DMS79 treated with DMSO at 0.1 percent for 48 hours (cell line): ENCODE data around the gene PGLYRP4.
"Not testable (repeated sequence)": the region's sequence is repeated elsewhere in the genome, so short reads cannot be mapped to it uniquely, and the experiment has no call there.

Source experiments
- DNase-seq: peaks from one replicate; lab custom pipeline; 2025; lab: John Stamatoyannopoulos, UW

PGLYRP4 gene

DNA sequence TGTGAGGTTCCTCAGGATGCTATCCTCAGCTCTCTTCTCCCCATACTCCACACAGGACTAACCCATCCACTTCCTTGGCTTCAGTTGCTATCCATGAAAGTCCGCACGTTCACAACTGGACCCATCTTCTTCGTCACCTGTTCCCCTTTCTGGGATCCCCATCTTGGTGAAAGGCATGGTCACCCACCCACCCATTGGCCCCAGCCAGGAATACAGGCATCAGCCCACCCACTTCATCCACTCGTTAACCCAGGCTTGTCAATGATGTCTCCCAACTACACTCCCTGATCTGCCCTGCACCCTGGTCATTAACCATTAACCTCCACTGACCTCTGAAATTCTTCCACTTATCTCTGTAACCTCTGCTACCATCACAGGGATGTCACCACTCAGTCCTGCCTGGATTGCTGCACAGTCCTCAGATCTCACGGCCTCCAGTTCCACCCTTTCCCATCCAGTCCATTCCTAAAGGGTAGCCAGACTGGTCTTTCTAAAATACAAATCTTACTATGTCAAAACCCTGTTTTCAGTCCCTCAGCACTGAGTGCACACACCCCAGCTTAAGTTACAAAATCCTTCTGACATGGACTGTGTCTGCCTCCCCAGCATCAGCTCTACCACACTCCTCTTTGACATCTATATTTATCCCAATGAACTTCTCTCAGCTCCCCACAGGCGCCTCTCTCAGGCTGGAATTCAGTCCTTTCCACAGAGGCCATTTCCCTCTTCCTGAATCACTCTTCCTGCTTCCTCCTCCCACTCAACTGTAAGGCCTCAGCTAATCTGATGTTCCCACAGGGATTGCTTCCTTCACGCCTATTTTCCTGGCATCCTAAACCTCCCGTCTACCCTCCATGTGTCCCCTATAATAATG lies 10.4 kb downstream of the PGLYRP4 start:
- DNase-seq: no peak

DNA sequence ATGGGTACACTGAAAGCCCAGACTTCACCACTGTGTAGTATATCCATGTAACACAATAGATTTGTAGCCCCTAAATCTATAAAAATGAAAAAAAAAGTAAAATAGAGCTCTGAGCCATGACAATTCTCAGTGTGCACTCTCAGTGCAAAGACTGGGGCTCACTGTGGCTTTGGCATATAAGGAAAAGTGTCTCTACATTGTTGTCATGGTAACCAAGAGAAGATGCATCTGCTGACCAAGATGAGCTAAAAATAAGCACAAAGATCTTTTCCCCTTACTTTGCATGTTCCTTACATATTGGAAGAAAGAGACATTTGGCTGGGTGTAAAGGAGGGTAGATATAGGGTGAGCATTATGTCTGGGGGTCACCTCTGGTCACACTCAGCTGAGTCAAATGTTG lies 12.0 kb downstream of the PGLYRP4 start:
- no peak for DNase-seq

DNA sequence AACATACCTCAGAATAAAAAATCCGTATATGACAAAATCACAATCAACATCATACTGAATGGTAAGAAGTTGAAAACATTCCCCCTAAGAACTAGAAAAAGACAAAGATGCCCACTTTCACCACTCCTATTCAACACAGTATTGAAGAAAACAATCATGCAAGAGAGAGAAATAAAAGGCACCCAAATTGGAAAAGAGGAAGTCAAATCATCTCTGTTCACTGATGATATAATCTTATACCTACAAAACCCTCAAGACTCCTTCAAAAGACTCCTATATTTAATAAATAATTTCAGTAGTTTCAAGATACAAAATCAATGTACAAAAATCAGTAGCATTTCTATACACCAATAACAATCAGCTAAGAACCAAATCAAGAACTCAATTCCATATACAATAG lies 14.7 kb downstream of the PGLYRP4 start:
- no peak for DNase-seq

DNA sequence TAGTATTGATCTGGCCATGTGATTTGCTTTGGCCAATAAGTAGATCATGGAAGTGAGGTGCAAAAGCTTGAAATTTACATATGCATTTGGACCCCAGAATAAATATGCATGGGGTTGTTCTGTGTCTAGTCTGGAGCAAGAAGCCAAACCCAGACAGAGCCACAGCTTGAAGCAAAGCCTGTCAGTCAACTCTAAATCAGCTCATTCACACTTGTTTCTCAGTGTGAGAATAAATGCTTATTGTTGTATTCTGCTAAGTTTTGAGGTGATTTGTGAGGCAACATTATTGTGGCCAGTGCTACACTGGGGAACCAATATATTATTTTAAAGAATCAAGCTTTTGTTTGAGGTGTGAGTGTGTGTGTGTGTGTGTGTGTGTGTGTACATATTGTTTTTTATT lies 23.7 kb downstream of the PGLYRP4 start:
- no peak for DNase-seq

DNA sequence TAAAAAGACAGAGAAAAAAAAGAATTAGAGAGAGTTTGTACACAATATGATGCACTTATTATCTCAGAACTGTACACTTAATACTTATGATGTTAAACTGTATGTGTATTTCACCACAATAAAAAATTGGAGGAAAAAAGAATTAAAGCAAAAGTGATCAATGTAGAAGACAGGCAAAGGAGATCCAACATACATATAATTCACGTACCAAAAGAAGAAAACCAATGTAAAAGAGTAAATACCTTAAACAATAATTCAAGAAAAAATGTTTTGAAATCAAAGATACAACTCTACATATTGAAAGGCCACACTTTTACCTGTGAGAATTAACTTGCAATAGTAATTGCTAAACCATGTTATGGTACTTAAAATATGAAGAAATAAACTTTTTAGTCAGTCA lies 26.1 kb downstream of the PGLYRP4 start:
- no peak for DNase-seq

DNA sequence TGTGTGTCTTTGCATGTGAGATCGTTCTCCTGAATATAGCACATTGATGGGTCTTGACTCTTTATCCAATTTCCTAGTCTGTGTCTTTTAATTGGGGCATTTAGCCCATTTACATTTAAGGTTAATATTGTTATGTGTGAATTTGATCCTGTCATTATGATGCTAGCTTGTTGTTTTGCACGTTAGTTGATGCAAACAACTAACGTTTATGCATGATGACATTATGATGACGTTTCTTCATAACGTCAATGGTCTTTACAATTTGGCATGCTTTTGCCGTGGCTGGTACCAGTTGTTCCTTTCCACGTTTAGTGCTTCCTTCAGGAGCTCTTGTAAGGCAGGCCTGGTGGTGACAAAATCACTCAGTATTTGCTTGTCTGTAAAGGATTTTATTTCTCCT lies 30.5 kb downstream of the PGLYRP4 start:
- not testable (repeated sequence) for DNase-seq

DNA sequence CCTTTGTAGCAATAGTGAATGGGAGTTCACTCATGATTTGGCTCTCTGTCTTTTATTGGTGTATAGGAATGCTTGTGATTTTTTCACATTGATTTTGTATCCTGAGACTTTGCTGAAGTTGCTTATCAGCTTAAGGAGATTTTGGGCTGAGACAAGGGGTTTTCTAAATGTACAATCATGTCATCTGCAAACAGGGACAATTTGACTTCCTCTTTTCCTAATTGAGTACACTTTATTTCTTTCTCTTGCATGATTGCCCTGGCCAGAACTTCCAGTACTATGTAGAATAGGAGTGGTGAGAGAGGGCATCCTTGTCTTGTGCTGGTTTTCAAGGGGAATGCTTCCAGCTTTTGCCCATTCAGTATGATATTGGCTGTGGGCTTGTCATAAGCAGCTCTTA lies 32.6 kb downstream of the PGLYRP4 start:
- DNase-seq: not testable (repeated sequence)

DNA sequence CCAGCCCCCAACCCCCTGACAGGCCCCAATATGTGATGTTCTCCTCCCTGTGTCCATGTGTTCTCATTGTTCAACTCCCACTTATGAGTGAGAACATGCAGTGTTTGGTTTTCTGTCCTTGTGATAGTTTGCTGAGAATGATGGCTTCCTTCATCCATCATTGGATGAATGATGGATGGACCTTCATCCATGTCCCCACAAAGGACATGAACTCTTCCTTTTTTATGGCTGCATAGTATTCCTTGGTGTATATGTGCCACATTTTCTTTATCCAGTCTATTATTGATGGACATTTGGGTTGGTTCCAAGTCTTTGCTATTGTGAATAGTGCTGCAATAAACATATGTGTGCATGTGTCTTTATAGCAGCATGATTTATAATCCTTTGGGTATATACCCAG lies 34.3 kb downstream of the PGLYRP4 start:
- not testable (repeated sequence) for DNase-seq

DNA sequence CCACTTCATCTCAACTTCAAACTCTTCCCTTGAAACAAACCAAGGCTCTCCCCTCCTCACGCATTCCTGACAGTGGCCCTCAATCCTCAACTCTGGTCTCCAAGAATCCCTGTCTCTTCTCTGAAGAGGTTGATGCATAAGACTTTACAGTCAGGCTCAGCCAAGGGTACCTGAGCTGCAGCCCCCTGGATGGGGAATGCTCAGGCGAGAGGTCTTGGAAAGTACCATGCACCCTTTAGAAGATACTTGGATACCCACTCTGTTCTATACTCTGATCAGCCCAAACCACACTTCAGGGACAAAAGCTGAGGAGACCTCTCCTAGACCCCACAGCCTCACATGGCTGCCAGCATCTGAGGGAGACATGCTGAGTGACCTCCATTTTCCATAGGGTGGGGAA lies 35.4 kb downstream of the PGLYRP4 start:
- no peak for DNase-seq

DNA sequence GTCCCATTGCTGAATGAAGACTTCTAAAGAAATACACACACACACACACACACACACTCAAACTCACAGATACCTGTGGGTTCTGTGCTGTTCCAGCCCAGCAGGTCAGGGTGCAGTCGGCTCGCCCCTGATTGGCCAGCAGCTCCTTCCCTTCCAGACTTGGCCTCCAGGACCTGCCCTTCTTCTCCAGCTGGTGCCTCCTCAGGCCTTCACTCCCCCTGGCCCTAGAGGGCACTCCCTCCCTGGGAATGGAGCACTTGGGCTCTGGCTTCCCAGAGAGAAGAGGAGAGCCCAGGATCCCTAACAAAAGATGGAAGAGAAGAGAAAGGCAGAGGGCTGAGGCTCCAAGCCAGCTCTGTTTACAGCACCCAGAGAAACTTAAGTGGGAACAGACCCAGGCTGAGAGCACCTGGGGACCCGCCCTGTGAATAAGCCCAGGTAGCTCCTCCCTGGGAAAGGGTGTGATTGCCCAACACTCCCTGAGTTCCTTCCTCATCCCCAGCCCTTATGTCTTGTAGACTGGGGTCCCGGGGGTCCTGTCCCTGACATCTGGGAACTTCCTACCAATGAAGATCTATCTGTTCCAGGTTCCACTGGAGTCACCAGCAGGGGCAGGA lies 36.0 kb downstream of the PGLYRP4 start, which contains the start of gene PGLYRP3:
TSS of gene PGLYRP3 (minus strand) at position 383 of the 617 bp plus-strand sequence. CDS start 2,287 bp downstream, outside the sequence.
- DNase-seq: no peak

DNA sequence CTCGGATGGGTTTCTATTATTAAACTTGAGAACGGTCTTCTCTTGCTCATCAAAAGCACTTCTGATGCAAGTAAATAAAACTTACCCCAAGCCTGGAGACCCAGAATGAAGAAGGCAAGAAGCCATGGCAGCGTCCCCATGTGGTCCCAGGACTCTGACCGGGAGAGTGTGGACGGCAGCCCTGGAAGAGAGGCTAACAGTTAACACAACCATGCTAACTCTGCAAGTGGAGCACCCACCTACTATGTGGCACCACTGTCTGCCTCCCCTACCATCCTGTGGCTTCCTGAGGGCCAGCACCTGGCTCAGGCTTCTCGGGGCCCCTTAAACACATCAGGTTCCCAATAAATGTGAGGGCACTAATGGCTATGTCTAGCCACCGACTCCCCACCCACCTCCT lies 38.1 kb downstream of the PGLYRP4 start:
- DNase-seq: no peak

DNA sequence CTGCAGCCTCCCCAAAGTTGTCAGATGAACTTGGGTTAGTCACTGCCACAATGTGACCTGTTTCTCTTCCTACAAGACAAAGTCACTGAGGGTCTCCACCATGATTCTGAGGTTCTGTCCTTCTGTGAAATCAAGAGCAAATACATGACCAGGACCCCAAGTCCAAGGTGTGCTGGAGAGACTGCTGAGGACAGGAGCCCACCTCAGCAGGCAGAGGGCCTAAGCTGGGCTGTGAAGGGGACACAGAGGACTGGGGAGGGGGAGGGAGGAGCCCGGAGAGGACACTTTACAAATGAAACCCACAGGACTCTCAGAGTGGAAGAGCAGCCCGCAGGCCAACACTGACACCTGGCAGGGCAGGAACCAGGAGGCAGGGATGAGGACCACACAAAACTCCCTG lies 39.2 kb downstream of the PGLYRP4 start:
- DNase-seq: no peak

DNA sequence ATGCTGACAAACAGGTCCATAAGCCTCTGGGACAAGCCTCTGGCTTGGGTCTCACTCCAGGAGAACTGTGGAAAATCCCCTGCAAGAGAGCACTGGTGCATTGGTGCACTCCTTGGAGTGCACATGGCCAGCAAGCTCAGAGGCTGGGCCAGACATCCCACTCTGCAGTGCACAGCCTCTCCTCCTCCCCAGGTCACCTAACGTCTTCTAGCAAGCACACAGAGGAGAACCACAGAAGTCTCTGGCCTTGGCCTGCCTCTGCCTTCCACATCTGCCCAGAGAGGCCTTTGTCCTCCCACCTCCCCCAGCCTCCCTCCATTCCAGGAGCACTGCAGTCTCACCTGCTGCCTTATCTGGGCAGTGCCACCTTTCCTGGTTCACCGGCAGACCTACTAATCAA lies 40.1 kb downstream of the PGLYRP4 start:
- no peak for DNase-seq

DNA sequence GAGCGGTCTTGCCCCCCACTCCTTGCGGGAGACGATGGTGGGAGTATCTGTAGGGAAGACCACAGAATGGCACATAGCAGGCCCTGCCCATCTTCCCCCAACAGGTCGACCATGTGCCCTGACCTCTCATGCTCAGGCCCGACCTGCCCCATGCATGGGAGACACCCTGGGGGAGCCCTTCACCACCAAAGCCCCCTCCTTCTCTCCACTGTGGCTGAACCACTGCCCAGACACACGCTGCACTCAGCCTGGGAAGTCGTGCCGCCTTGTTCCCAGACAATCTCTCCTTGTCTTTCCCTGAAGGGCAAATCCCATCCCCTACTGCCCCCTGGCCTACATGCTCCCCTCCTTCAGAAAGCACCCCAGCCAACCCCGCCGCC lies 41.4 kb downstream of the PGLYRP4 start:
- no peak for DNase-seq

DNA sequence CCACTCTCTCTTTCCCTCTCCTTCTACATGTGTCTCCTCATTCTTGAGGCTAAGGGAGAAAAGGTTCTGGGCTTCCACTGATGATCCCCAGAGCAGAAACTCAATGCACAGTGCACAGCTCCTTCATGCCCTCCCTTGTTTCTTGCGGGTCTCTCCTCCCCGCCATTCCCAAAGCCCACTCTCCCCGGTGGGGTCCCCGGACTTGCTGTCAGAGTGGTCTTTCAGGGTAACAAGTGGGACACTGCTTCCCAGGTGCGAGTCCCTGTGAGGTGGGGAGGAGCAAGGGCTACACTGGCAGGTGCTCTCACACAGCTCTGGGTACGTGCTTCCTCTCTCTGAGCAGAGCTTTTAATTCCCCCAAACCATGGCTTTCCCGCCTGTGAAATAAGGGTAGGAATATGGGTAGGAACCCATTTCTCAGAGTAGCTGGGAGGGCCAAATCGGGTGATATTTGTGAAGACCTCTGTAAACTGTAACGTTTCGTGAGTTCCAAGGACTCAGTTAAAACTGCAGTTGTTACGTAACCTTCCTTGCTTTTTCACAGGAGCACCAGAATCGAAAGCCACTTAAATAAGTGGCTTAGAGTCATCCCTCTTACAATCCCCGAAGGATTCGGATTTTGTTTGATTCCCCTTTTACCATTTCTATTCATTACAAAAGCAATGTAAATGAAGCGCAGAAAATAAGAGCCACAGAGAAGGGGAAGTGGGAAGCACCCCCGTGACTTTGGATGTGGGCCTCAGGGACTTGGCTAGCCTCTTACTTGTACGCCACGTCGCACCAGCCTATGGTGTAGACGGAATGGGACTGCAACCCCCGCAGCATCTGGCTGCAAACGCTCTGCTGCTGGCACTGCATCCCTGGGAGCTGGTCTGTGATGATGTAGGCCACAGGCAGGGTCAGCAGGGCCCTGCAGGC lies 42.1 kb downstream of the PGLYRP4 start:
- no peak for DNase-seq

DNA sequence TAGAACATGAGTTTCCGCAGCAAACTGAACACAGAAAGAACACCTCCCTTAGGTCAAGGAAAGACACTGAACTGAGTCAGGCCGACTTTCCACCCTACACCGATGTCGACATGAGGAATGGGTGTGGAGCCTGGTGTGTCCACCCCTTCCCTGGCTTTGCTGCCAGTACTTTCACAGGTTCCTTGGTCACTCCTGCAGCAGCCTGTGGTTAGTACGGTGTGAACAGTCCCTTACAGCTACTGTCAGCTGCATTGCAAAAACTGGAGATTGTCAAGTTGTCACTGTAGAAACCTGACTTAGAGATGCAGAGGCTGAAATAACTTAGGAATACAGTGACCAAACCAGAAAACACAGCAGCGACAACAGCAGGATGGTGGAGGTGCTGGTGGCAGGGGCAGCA lies 43.0 kb downstream of the PGLYRP4 start:
- DNase-seq: no peak

DNA sequence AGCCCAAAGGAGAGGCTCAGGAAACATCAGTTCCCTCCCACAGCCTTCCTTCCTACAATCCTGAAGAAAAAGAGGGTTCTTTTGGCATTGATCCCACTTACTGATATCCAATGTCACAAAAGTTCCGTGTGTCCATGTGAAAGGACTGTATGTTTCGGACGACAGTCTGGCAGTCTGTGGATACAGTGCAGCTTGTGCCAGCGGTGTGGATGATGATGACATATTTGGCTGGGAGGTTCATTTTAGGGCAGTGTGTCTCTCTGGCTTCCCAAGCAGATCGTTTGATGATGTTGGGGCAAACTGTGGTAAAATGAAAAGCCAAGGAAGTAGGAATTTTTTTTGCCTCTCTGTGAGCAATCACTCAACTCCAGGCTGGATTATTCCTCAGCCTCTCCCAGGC lies 46.3 kb downstream of the PGLYRP4 start:
- DNase-seq: no peak

DNA sequence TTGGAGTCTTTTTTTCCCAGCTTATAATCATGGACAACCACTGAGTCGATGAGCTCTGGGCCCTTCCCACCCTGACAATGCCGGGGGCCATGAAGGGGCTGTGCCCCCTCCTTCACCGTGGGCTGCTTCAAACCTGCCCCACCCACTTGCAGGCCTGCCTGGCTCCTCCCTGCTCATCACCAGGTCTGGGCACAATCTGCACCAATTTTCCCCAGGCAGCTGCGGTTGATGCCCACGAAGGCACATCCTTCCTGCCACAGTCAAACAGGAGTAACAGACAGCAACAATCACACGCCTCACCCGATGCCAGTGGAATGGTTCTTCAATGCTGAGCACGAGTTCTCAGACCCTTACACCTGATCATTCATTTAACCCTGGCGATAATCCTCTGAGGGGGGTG lies 54.8 kb downstream of the PGLYRP4 start:
- DNase-seq: no peak

DNA sequence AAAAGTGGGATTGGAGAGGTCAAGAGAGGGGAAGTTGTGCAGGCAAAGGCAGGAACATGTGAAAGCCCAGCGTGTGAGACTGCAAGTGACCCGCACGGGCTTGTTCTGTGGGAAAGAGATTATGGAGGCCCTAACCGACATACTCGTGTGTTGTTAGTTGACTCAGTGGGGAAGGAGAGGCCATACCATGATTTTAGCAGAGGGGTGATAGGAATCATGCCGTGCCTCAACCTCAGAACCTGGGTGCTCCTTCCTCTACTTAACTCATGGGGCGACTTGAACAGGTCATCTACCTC lies 55.2 kb downstream of the PGLYRP4 start:
- DNase-seq: no peak

DNA sequence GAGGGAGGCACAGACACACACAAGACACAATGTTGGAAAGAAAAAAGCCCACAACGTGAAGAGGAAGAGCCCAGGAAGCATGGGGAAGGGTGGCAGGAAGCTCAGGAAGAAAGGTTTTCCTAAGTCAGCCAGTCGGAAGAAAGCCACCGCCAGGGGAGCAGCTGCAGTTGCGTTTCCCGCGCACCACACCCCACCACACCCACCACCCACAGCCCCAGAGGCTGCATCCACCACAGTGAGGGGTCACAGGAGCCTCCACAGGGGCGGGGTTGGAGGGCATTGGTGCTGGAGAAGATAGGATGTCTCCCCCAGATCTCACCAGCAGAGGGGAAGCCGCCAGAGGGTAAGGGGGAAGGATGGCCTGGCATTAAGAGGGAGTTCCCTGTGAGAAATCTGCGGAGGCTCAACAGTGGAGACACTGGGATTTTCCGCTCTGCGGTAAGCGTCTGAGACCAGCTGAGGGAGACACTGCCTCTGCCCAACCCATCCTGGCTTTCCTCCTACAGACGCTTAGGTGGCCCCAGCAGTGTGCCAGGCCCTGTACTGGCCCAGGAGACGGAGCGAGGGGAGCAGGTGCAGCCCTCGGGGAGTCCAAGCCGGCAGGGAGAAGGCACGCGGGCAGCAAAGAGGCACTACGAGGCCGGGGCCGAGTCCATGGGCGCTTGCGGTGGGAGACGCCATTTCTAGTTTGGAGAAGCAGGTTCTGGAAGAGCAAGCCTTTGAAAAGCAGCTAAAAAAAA lies 55.7 kb downstream of the PGLYRP4 start:
- no peak for DNase-seq

DNA sequence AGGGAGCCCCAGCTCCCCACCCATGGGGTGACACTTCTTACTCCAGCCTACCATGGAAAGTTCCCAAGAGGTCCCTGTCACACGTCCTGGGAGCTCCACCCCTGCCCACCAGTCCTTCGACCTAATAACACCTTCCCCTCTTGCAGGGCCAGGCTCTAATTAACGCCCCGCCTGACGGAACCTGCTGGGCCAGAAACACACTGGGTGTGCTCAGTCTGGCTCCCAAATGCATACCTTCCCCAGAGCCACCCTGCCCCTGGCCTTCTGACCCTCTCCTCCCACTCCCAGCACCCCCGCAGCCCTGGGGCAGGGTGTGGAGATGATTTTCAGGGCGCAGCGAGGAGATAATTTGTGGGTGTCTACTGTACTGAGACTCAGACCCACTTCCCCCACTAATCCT lies 56.5 kb downstream of the PGLYRP4 start:
- DNase-seq: no peak

DNA sequence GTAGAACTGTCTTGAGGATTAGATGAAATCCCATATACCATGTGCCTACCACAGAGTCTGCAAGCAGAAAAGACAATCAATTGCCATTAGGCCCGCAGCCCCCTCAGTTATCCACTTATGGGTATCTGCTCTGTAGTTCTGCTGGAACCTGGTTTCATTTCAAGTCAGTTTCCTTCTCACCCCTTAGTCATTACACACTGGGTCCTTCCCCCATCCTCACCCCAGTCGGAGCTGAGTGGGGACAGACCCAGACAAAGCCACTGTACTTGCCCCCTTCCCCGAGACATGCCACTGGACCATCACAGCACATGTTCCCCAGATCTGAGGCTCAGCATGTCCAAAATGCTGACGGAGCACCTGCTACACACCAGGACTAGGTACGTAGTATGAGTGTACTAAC lies 57.1 kb downstream of the PGLYRP4 start:
- DNase-seq: no peak
